Sigmoid colon (tissue), 7 donors: ENCODE data around the gene ZDHHC4. TPM values are rescaled to one million over a fixed set of nuclear protein-coding genes. Genes with fewer than 3 reads are reported as not detected.

Source experiments
- DNase-seq: peaks from one replicate; pipeline ENCODE4 v3.0.0-alpha.2; 2019
- H3K27ac ChIP-seq, 4 donors: fragments of 200-600 bp; sonication (generic); one replicate each; pipeline ENCODE4 v1.5.1; 2016 to 2019; ENCODE audit warnings: mild to moderate bottlenecking in 1 of 4
- H3K27me3 ChIP-seq, 3 donors: fragments of 200-600 bp; sonication (generic); one replicate each; pipeline ENCODE4 v1.5.1; 2019; ENCODE audit warnings: mild to moderate bottlenecking in 1 of 3
- H3K36me3 ChIP-seq, 4 donors: fragments of 200-600 bp; sonication (generic); one replicate each; pipeline ENCODE4 v1.5.1; 2016 to 2019
- H3K4me1 ChIP-seq, 4 donors: fragments of 200-600 bp; sonication (generic); one replicate each; pipeline ENCODE4 v1.5.1; 2017 to 2019
- H3K4me3 ChIP-seq, 4 donors: fragments of 200-600 bp; sonication (generic); one replicate each; pipeline ENCODE4 v1.5.1; 2017 to 2019; ENCODE audit warnings: mild to moderate bottlenecking in 2 of 4, moderate library complexity in 1 of 4
- H3K9me3 ChIP-seq, 4 donors: fragments of 200-600 bp in 3 of 4; sonication (generic) in 3 of 4; one replicate each; pipeline versions ENCODE4 v1.5.1 to v1.6.1; 2013 to 2019
- CTCF ChIP-seq, 4 experiments: fragments of 450-650 bp in 3 of 4; fragments of 200-600 bp in 1 of 4; IDR thresholded peaks; one replicate each; pipeline ENCODE4 v1.5.1; 2016 to 2019; ENCODE audit warnings: antibody characterized with exemption in 4 of 4, mild to moderate bottlenecking in 3 of 4, moderate library complexity in 2 of 4
- EP300 ChIP-seq, 4 donors: sonication (generic); formaldehyde crosslinking; IDR thresholded peaks; one replicate each; pipeline ENCODE4 v1.6.1; 2017; ENCODE audit warnings: antibody characterized with exemption in 4 of 4
- POLR2A ChIP-seq, 2 donors: fragments of 450-650 bp; IDR thresholded peaks; one replicate each; pipeline ENCODE4 v1.6.1; 2016; ENCODE audit warnings: antibody characterized with exemption in 2 of 2, mild to moderate bottlenecking in 2 of 2, moderate library complexity in 2 of 2
- POLR2AphosphoS5 ChIP-seq, 4 donors: sonication (generic); formaldehyde crosslinking; IDR thresholded peaks; one replicate each; pipeline ENCODE4 v1.6.1; 2017; ENCODE audit warnings: antibody characterized with exemption in 4 of 4
- WGBS, 2 donors: extraction: QIAGEN DNeasy Blood & Tissue Kit; methylation state at CpG; one replicate each; pipeline ENCODE4 v1.1.7; 2013; 5-methylcytosine and 5-hydroxymethylcytosine counted together
- intact Hi-C: fragments of 100-400 bp; cut with DNase I; formaldehyde crosslinking; loops from one replicate; pipeline ENCODE4 v1.15.1; 2023
- polyA plus RNA-seq, 3 donors: library from polyadenylated mRNA; stranded (reverse); fragments of 200-250 nt; gene quantifications; one replicate each; pipeline ENCODE4 v1.2.3, GENCODE V29; 2013
- total RNA-seq, 4 donors: library from RNA; depleted of rRNA; stranded (reverse); fragments of >200 nt; gene quantifications; one replicate each; pipeline ENCODE4 v1.1.0, GENCODE V29; 2016
- donor health status: healthy with polysubstance abuse.
- donor health status: Bipolar disorder and iron deficiency.
- donor health status: healthy.

ZDHHC4 gene
- total and polyA plus RNA-seq, 7 donors: 32.4 to 73.6 (median 51.0) TPM

- no peaks in the 10 kb centered on the region for H3K9me3 ChIP-seq
- H3K27ac ChIP-seq: peak overlapping the region; percentile 54 to 84 (median 72)
- WGBS, 2 donors: 1% methylated on average over 60 of the region's 60 CpGs
- no peak for TF ChIP-seq POLR2A (IDR thresholded peaks at IDR 0.05)
- no peak for TF ChIP-seq EP300 (IDR thresholded peaks at IDR 0.05)
- TF ChIP-seq CTCF (IDR thresholded peaks at IDR 0.05): no peak
- no peak for TF ChIP-seq POLR2AphosphoS5 (IDR thresholded peaks at IDR 0.05)
- peaks cover 0 to 31% (median 26%) of the 10 kb centered on the region in 4 donors for H3K4me1 ChIP-seq
- no peaks in the 10 kb centered on the region for H3K27me3 ChIP-seq
- peaks cover 0 to 24% (median 8%) of the 10 kb centered on the region in 4 donors for H3K36me3 ChIP-seq
- intact Hi-C loops: no loop called here
- H3K4me3 ChIP-seq: peak overlapping the region; percentile 63 to 97 (median 88)
- no peak for DNase-seq
Observed at GRCh38 chr7:6637544-6638229, 60.4 kb downstream of the ZDHHC4 start.

Other genes starting within 250 kb of the ZDHHC4 start
- gene FAM220A, start 228.5 kb upstream of the ZDHHC4 start, total RNA-seq: 10 to 100 TPM; 13.3 to 21.9 (median 20.3) TPM
- 10 to 100 TPM in 2 of 3 donors, 1 to 10 TPM in 1; 8.9 to 13.6 (median 10.2) TPM for gene FAM220A, start 228.5 kb upstream of the ZDHHC4 start, polyA plus RNA-seq
- gene RAC1, start 202.9 kb upstream of the ZDHHC4 start, total RNA-seq: 100 to 1,000 TPM; 117 to 170 (median 140) TPM
- gene RAC1, start 202.9 kb upstream of the ZDHHC4 start, polyA plus RNA-seq: 100 to 1,000 TPM; 286 to 382 (median 352) TPM
- 10 to 100 TPM in 2 of 4 donors, 1 to 10 TPM in 2; 7.5 to 11.7 (median 9.7) TPM for gene DAGLB, start 129.5 kb upstream of the ZDHHC4 start, total RNA-seq
- gene DAGLB, start 129.5 kb upstream of the ZDHHC4 start, polyA plus RNA-seq: 10 to 100 TPM in 1 of 3 donors, 1 to 10 TPM in 2; 3.0 to 10.9 (median 4.9) TPM
- 10 to 100 TPM; 42.4 to 72.0 (median 60.5) TPM for gene KDELR2, start 93.3 kb upstream of the ZDHHC4 start, total RNA-seq
- 100 to 1,000 TPM in 1 of 3 donors, 10 to 100 TPM in 2; 59.9 to 136 (median 80.5) TPM for gene KDELR2, start 93.3 kb upstream of the ZDHHC4 start, polyA plus RNA-seq
- gene GRID2IP, start 26.0 kb upstream of the ZDHHC4 start, total RNA-seq: not detected
- under 1 TPM in 2 of 3 donors, not detected in 1; 0.23 to 0.39 TPM for gene GRID2IP, start 26.0 kb upstream of the ZDHHC4 start, polyA plus RNA-seq
- 10 to 100 TPM; 16.3 to 30.2 (median 23.1) TPM for gene INTS15, start 12.6 kb downstream of the ZDHHC4 start, total RNA-seq
- gene INTS15, start 12.6 kb downstream of the ZDHHC4 start, polyA plus RNA-seq: 10 to 100 TPM; 10.4 to 18.1 (median 13.2) TPM
- gene ZNF853, start 38.2 kb downstream of the ZDHHC4 start, total RNA-seq: 10 to 100 TPM; 20.0 to 36.0 (median 24.8) TPM
- 1 to 10 TPM in 2 of 3 donors, under 1 TPM in 1; 0.69 to 2.3 (median 1.8) TPM for gene ZNF853, start 38.2 kb downstream of the ZDHHC4 start, polyA plus RNA-seq
- gene ZNF316, start 59.9 kb downstream of the ZDHHC4 start, total RNA-seq: 10 to 100 TPM; 10.2 to 49.6 (median 17.2) TPM
- 10 to 100 TPM in 1 of 3 donors, 1 to 10 TPM in 2; 3.6 to 17.3 (median 5.3) TPM for gene ZNF316, start 59.9 kb downstream of the ZDHHC4 start, polyA plus RNA-seq
- gene ZNF12, start 129.5 kb downstream of the ZDHHC4 start, total RNA-seq: 10 to 100 TPM; 17.2 to 27.1 (median 22.9) TPM
- gene ZNF12, start 129.5 kb downstream of the ZDHHC4 start, polyA plus RNA-seq: 1 to 10 TPM; 4.4 to 9.8 (median 6.6) TPM
- gene RSPH10B2, start 176.6 kb downstream of the ZDHHC4 start, total RNA-seq: under 1 TPM in 1 of 4 donors, not detected in 3; 0.36 TPM
- under 1 TPM in 1 of 3 donors, not detected in 2; 0.12 TPM for gene RSPH10B2, start 176.6 kb downstream of the ZDHHC4 start, polyA plus RNA-seq
- 10 to 100 TPM; 48.9 to 91.8 (median 57.7) TPM for gene CCZ1B, start 248.8 kb downstream of the ZDHHC4 start, total RNA-seq
- gene CCZ1B, start 248.8 kb downstream of the ZDHHC4 start, polyA plus RNA-seq: 10 to 100 TPM; 32.6 to 46.8 (median 35.8) TPM